WTC11 (cell line): ENCODE results near the gene THY1. TPM values are rescaled to one million over a fixed set of nuclear protein-coding genes. Genes with fewer than 3 reads are reported as not detected.
"Not testable (repeated sequence)": the region's sequence is repeated elsewhere in the genome, so short reads cannot be mapped to it uniquely, and the experiment has no call there.

ENCODE experiments used
- ATAC-seq: fragments of 200-7000 bp; cut with Tn5 transposase; 2 replicates; pipeline ENCODE4 v1.10.0; 2021; ENCODE audit warnings: mild to moderate bottlenecking, moderate library complexity
- CTCF ChIA-PET: fragments of 300-600 bp; sonication (Branson Sonifier 250); formaldehyde crosslinking; loops from one replicate; lab custom pipeline; 2021; ENCODE audit warnings: antibody characterized with exemption; lab: Charles Lee
- POLR2A ChIA-PET: fragments of 350-600 bp; sonication (Branson Sonifier 250); formaldehyde crosslinking; loops from one replicate; lab custom pipeline; 2021; ENCODE audit warnings: antibody characterized with exemption; lab: Charles Lee
- DNase-seq: peaks from one replicate; pipeline ENCODE4 v3.0.0; 2021; ENCODE audit warnings: low spot score
- H3K27ac Mint-ChIP-seq: 2 replicates; pipeline ENCODE4 v1.8.0; 2021; ENCODE audit warnings: mixed read lengths
- H3K27me3 Mint-ChIP-seq: 2 replicates; pipeline ENCODE4 v1.8.0; 2021; ENCODE audit warnings: low read depth, mild to moderate bottlenecking, moderate library complexity, mixed read lengths
- H3K36me3 Mint-ChIP-seq: 2 replicates; pipeline ENCODE4 v1.8.0; 2021; ENCODE audit warnings: mixed read lengths
- H3K4me1 Mint-ChIP-seq: 2 replicates; pipeline ENCODE4 v1.8.0; 2022; ENCODE audit warnings: mixed read lengths
- H3K4me3 Mint-ChIP-seq: 2 replicates; pipeline ENCODE4 v1.8.0; 2021; ENCODE audit warnings: mild to moderate bottlenecking, moderate library complexity, mixed read lengths
- H3K9me3 Mint-ChIP-seq: 2 replicates; pipeline ENCODE4 v1.8.0; 2021; ENCODE audit warnings: mixed read lengths
- CREM ChIP-seq: sonication (generic); formaldehyde crosslinking; IDR thresholded peaks from 2 replicates; pipeline ENCODE4 v1.8.1; 2022; ENCODE audit warnings: mild to moderate bottlenecking, missing genetic modification reagents, moderate library complexity
- RELA ChIP-seq: sonication (generic); formaldehyde crosslinking; IDR thresholded peaks from 2 replicates; pipeline ENCODE4 v1.8.1; 2022; ENCODE audit warnings: missing genetic modification reagents, mild to moderate bottlenecking, borderline replicate concordance
- TEAD1 ChIP-seq: sonication (generic); formaldehyde crosslinking; IDR thresholded peaks from 2 replicates; pipeline ENCODE4 v1.8.0; 2022; ENCODE audit warnings: mild to moderate bottlenecking, missing genetic modification reagents
- ZBTB21 ChIP-seq: sonication (generic); formaldehyde crosslinking; IDR thresholded peaks from 2 replicates; pipeline ENCODE4 v1.8.1; 2023; ENCODE audit warnings: mild to moderate bottlenecking, missing genetic modification reagents, borderline replicate concordance
- ZNF121 ChIP-seq: sonication (generic); formaldehyde crosslinking; IDR thresholded peaks from 2 replicates; pipeline ENCODE4 v1.8.0; 2023; ENCODE audit warnings: missing genetic modification reagents
- ZNF396 ChIP-seq: fragments of 250-450 bp; sonication (Bioruptor Pico); IDR thresholded peaks from 2 replicates; pipeline ENCODE4 v1.8.0; 2021; ENCODE audit warnings: mild to moderate bottlenecking, moderate library complexity, borderline replicate concordance
- total RNA-seq: library from RNA; stranded (reverse); gene quantifications from 3 replicates; pipeline ENCODE4 v1.2.3, GENCODE V29; 2021
- TF ChIP-seq, protein P1 (sequence below): sonication (generic); formaldehyde crosslinking; IDR thresholded peaks from 2 replicates; pipeline ENCODE4 v1.8.1; 2022; ENCODE audit warnings: low read depth, missing genetic modification reagents, borderline replicate concordance
- TF ChIP-seq, protein P2 (sequence below): sonication (generic); formaldehyde crosslinking; IDR thresholded peaks from 2 replicates; pipeline ENCODE4 v1.8.0; 2023; ENCODE audit warnings: missing genetic modification reagents, mild to moderate bottlenecking, borderline replicate concordance
- TF ChIP-seq, protein P3 (sequence below): fragments of 250-450 bp; sonication (Bioruptor Pico); IDR thresholded peaks from 2 replicates; pipeline ENCODE4 v1.8.0; 2021; ENCODE audit warnings: mild to moderate bottlenecking
- TF ChIP-seq, protein P4 (sequence below): sonication (generic); formaldehyde crosslinking; IDR thresholded peaks from 2 replicates; pipeline ENCODE4 v1.8.0; 2022; ENCODE audit warnings: mild to moderate bottlenecking, missing genetic modification reagents
- TF ChIP-seq, protein P5 (sequence below): fragments of 250-450 bp; sonication (Bioruptor Pico); IDR thresholded peaks from 2 replicates; pipeline ENCODE4 v1.9.0; 2021; ENCODE audit warnings: mild to moderate bottlenecking, borderline replicate concordance

The THY1 gene
- total RNA-seq, 1 experiment from 2014 or later: 325 TPM

DNA sequence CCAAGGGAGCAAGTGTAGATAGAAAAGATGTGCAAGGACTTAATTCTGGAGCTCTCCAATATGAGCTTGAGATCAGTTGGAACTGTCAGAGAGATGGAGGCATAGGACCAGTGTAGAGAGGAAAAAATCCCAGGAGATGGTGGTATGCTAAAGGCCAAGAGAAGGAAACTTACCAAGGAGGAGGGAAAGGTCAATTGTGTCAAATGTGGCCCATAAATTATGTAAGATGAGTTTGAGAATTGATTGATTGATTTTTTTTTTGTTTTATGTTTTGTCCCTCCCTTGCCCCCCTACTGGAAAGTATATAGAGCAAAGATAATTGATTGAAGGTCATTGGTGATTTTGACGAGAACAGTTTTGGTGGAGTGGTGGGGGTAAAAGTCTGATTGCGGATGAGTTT, 38.6 kb downstream of the THY1 start (continued):
- TF ChIP-seq, protein P1, sequence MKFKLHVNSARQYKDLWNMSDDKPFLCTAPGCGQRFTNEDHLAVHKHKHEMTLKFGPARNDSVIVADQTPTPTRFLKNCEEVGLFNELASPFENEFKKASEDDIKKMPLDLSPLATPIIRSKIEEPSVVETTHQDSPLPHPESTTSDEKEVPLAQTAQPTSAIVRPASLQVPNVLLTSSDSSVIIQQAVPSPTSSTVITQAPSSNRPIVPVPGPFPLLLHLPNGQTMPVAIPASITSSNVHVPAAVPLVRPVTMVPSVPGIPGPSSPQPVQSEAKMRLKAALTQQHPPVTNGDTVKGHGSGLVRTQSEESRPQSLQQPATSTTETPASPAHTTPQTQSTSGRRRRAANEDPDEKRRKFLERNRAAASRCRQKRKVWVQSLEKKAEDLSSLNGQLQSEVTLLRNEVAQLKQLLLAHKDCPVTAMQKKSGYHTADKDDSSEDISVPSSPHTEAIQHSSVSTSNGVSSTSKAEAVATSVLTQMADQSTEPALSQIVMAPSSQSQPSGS (CRISPR knock-in tag): no peak

DNA sequence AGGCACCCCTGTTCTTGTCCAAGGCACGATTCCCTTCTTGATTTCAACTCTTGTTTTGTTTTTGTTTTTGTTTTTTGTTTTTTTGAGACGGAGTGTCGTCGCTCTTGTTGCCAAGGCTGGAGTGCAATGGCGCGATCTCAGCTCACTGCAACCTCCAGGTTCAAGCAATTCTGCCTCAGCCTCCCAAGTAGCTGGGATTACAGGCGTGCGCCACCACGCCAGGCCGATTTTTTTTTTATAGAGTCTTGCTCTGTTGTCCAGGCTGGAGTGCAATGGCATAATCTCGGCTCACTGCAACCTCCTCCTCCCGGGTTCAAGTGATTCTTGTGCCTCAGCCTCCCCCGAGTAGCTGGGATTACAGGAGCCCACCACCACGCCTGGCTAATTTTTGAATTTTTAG, 40.5 kb downstream of the THY1 start:
- POLR2A ChIA-PET, DNase-seq, H3K36me3 Mint-ChIP-seq, H3K4me3 Mint-ChIP-seq, ATAC-seq, H3K9me3 Mint-ChIP-seq, H3K27ac Mint-ChIP-seq: not testable (repeated sequence)
- Mint-ChIP-seq H3K4me1 (peaks cover 31% of the 10 kb centered on the region), H3K27me3 (peaks cover 20% of the 10 kb centered on the region)
- CTCF ChIA-PET: interaction anchor here (0.9 to 12.9 kb wide), 8 partner anchors 9 to 229 kb away, joined by 3 to 262 read pairs (median 11); partner anchors contain the start of genes C1QTNF5, MFRP and THY1

DNA sequence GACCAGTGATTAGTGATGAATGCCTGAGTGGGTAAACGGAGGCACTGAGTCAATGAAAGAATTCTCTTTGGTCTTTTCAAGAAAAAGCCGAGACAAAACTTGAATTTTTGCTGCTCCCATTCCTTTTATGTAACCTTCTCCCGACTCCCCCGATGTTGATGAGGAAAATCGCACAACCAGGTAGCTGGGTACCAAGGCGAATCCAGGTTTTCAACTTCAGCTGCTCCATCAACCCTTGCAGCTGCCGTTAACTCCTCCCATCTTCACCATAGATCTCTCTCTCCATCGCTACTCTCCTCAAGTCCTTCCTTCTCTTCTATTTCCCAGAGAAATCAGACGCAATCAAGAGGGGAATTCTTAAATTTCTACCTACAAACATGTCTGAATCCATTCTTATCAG, 40.9 kb downstream of the THY1 start:
- DNase-seq: no peak
- ChIA-PET CTCF (interaction anchor here (0.9 to 12.9 kb wide), 9 partner anchors 13 to 229 kb away, joined by 3 to 262 read pairs (median 10); partner anchors contain the start of genes C1QTNF5, MFRP and THY1), POLR2A (no interaction called here)

More for the DNA sequence above, 40.9 kb downstream of the THY1 start:
- H3K4me1 Mint-ChIP-seq: peaks cover 35% of the 10 kb centered on the region
- H3K27ac Mint-ChIP-seq: no peak overlapping the region
- no peak for ATAC-seq
- no peaks in the 10 kb centered on the region for H3K36me3 Mint-ChIP-seq
- TF ChIP-seq, protein P2, sequence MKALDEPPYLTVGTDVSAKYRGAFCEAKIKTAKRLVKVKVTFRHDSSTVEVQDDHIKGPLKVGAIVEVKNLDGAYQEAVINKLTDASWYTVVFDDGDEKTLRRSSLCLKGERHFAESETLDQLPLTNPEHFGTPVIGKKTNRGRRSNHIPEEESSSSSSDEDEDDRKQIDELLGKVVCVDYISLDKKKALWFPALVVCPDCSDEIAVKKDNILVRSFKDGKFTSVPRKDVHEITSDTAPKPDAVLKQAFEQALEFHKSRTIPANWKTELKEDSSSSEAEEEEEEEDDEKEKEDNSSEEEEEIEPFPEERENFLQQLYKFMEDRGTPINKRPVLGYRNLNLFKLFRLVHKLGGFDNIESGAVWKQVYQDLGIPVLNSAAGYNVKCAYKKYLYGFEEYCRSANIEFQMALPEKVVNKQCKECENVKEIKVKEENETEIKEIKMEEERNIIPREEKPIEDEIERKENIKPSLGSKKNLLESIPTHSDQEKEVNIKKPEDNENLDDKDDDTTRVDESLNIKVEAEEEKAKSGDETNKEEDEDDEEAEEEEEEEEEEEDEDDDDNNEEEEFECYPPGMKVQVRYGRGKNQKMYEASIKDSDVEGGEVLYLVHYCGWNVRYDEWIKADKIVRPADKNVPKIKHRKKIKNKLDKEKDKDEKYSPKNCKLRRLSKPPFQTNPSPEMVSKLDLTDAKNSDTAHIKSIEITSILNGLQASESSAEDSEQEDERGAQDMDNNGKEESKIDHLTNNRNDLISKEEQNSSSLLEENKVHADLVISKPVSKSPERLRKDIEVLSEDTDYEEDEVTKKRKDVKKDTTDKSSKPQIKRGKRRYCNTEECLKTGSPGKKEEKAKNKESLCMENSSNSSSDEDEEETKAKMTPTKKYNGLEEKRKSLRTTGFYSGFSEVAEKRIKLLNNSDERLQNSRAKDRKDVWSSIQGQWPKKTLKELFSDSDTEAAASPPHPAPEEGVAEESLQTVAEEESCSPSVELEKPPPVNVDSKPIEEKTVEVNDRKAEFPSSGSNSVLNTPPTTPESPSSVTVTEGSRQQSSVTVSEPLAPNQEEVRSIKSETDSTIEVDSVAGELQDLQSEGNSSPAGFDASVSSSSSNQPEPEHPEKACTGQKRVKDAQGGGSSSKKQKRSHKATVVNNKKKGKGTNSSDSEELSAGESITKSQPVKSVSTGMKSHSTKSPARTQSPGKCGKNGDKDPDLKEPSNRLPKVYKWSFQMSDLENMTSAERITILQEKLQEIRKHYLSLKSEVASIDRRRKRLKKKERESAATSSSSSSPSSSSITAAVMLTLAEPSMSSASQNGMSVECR (CRISPR knock-in tag): no peak
- TF ChIP-seq ZBTB21 (CRISPR knock-in tag) (no peak), ZNF121 (no peak), TEAD1 (CRISPR knock-in tag) (no peak), CREM (CRISPR knock-in tag) (no peak), ZNF396 (no peak), RELA (no peak)
- TF ChIP-seq, protein P3, sequence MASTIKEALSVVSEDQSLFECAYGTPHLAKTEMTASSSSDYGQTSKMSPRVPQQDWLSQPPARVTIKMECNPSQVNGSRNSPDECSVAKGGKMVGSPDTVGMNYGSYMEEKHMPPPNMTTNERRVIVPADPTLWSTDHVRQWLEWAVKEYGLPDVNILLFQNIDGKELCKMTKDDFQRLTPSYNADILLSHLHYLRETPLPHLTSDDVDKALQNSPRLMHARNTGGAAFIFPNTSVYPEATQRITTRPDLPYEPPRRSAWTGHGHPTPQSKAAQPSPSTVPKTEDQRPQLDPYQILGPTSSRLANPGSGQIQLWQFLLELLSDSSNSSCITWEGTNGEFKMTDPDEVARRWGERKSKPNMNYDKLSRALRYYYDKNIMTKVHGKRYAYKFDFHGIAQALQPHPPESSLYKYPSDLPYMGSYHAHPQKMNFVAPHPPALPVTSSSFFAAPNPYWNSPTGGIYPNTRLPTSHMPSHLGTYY: no peak
- TF ChIP-seq, protein P4, sequence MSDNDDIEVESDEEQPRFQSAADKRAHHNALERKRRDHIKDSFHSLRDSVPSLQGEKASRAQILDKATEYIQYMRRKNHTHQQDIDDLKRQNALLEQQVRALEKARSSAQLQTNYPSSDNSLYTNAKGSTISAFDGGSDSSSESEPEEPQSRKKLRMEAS: no peak
- TF ChIP-seq, protein P5, sequence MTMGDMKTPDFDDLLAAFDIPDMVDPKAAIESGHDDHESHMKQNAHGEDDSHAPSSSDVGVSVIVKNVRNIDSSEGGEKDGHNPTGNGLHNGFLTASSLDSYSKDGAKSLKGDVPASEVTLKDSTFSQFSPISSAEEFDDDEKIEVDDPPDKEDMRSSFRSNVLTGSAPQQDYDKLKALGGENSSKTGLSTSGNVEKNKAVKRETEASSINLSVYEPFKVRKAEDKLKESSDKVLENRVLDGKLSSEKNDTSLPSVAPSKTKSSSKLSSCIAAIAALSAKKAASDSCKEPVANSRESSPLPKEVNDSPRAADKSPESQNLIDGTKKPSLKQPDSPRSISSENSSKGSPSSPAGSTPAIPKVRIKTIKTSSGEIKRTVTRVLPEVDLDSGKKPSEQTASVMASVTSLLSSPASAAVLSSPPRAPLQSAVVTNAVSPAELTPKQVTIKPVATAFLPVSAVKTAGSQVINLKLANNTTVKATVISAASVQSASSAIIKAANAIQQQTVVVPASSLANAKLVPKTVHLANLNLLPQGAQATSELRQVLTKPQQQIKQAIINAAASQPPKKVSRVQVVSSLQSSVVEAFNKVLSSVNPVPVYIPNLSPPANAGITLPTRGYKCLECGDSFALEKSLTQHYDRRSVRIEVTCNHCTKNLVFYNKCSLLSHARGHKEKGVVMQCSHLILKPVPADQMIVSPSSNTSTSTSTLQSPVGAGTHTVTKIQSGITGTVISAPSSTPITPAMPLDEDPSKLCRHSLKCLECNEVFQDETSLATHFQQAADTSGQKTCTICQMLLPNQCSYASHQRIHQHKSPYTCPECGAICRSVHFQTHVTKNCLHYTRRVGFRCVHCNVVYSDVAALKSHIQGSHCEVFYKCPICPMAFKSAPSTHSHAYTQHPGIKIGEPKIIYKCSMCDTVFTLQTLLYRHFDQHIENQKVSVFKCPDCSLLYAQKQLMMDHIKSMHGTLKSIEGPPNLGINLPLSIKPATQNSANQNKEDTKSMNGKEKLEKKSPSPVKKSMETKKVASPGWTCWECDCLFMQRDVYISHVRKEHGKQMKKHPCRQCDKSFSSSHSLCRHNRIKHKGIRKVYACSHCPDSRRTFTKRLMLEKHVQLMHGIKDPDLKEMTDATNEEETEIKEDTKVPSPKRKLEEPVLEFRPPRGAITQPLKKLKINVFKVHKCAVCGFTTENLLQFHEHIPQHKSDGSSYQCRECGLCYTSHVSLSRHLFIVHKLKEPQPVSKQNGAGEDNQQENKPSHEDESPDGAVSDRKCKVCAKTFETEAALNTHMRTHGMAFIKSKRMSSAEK (CRISPR knock-in tag): no peak
- no peak overlapping the region for H3K4me3 Mint-ChIP-seq
- no peaks in the 10 kb centered on the region for H3K9me3 Mint-ChIP-seq
- peaks cover 20% of the 10 kb centered on the region for H3K27me3 Mint-ChIP-seq
